HG03469 (cell line): ENCODE results near the gene LRRC23.

Experiments used
- ATAC-seq: cut with Tn5 transposase; IDR thresholded peaks from one replicate; pipeline ENCODE4 v1.9.1; 2021; ENCODE audit warnings: mild to moderate bottlenecking, moderate library complexity, moderate number of reproducible peaks; ENCODE audit not compliant: unreplicated experiment

The LRRC23 gene

DNA sequence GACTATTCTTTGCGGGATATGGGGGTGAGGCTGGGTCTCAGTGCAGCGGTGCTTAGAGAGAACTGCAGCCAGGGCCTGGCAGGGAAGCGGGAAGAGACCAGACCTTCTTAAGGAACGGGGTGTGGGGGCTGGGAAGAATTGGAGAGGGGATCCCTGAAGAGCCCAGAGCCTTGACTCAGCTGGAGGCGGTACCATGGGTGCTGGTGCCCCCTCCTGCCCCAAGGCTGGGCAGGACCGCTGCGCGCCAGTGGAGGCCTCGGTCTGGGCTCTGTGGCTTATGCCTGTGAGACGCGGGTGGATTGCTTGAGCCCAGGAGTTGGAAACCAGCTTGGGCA lies 37.7 kb downstream of the LRRC23 start:
- ATAC-seq = no peak

GRCh38 chr12:6943389-6943721 lies 38.7 kb downstream of the LRRC23 start:
- peak; percentile 12 for ATAC-seq

GRCh38 chr12:6943722-6944380 lies 39.2 kb downstream of the LRRC23 start, which contains the start of the genes C12orf57 and RNU7-1:
C12orf57 (plus strand) TSS chr12:6944022; CDS start chr12:6944122, 100 bp downstream.
RNU7-1 (plus strand) TSS chr12:6943816.
- peak; percentile 28 for ATAC-seq

GRCh38 chr12:6944381-6945186 lies 40.0 kb downstream of the LRRC23 start:
- ATAC-seq = peak; percentile 22

DNA sequence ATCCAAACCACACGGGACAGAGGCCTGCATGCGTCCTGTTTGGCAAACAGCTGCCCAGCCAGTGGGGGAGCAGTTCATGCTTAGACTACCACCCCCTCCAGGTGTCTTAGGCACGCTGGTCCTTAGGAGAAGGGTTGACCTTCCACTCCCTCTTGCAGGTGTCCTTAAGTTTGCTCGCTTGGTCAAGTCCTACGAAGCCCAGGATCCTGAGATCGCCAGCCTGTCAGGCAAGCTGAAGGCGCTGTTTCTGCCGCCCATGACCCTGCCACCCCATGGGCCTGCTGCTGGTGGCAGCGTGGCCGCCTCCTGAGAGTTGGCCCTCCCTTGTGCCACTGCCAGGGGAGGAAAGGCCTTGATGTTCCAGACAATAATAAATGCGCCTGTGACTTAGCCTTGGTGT lies 41.0 kb downstream of the LRRC23 start:
- no peak for ATAC-seq

- no peak for ATAC-seq
Measured at GRCh38 chr12:6946033-6946919, 41.7 kb downstream of the LRRC23 start.

GRCh38 chr12:6946920-6947374 lies 42.3 kb downstream of the LRRC23 start:
- ATAC-seq = no peak

DNA sequence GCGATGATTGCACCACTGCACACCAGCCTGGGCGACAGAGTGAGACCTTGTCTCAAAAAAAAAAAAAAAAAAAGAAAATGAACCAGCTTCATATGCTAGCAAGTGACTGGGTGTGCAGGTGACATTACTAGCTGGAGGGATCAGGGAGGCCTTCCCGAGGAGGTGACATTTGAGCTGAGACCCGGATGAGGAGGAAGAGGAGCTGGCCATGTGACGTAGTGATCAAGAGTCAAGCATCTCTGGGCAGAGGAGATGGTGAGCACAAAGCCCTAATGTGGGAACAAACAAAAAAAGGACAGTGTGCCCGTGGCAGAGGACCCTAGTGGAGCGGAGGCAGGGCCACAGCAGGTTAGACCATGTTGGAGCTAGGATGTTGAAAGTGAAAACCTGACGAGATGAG lies 43.0 kb downstream of the LRRC23 start:
- no peak for ATAC-seq

DNA sequence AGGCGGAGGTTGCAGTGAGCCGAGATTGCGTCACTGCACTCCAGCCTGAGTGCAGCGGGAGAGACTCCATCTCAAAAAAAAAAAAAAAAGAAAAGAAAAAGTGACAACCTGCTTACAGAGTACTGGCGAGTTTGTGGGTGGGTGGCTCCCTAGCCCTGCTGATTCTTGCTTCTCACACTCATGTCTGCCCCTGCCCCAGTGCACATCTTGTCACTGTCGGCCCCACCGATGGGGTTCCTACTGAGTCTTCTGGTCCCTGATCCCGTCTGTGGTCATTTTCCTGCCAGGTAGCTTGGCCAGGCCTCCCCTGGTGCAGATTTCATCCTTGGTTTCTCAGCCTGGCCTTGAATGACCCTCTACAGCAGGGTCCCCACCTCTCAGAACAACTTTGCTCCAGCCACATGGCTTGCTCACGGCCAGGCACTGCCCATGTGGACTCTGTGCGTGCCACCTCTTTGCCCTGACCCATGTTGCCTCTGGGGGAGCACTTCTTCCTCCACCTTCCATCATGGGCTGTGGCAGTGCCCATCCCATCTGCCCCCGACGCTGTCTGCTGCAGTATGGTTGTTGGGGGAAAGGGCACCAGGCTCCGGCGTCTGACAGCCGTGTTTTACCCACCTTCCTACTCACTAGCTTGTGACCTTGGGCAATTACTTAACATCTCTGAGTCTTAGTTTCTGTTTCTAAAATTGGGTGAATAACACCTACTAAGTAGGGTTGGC lies 44.4 kb downstream of the LRRC23 start:
- ATAC-seq = no peak

DNA sequence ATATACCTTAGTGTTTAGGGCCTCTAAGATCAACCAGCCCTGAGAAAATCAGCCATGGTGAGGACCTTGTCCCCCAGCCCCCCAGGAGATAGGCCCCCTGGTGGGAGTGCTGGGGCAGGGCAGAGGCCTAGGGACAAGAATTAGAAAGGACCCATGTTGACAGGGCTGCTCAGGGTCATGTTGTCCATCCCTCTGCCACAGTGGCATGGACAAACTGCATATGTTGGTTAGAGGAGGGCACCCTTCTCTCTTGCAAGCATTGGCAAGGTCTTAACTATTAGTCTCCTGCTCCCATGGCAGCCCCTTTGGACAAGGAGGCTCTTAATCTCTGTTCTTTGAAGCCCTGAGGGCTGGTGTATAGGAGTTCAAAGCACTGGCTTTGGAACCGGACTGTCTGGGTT lies 45.8 kb downstream of the LRRC23 start:
- no peak for ATAC-seq

DNA sequence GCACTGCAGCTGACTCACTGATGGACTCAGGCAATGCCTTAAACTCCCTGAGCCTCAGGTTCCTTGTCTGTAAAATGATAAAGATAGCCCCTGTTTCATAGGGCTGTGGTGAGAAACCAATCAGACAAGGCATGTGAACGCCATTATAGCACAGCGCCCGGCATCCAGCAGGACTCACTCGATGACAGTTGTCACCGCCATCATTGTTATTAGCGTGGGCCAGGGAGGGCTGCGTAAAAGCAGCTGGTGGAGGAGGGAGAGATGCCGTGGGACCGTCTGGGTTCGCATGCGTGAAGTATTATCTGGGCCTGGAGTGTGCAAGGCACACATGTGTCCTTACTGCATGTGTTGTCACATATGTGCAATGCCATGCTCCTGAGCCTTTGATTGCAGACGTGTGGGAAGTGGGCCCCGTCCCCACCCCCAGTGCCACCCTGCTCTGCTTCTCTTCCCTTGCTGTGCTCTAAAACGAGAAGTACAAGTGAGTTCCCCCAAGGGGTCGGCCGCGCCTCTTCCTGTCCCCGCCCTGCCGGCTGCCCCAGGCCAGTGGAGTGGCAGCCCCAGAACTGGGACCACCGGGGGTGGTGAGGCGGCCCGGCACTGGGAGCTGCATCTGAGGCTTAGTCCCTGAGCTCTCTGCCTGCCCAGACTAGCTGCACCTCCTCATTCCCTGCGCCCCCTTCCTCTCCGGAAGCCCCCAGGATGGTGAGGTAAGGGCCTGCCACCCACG lies 46.4 kb downstream of the LRRC23 start, which contains the start of gene PTPN6:
Gene PTPN6, plus strand, starts transcription at position 546 of the 730 bp plus-strand sequence. Its CDS starts 157 bp downstream, at position 703.
- no peak for ATAC-seq

GRCh38 chr12:6951551-6952120 lies 47.0 kb downstream of the LRRC23 start:
- no peak for ATAC-seq

DNA sequence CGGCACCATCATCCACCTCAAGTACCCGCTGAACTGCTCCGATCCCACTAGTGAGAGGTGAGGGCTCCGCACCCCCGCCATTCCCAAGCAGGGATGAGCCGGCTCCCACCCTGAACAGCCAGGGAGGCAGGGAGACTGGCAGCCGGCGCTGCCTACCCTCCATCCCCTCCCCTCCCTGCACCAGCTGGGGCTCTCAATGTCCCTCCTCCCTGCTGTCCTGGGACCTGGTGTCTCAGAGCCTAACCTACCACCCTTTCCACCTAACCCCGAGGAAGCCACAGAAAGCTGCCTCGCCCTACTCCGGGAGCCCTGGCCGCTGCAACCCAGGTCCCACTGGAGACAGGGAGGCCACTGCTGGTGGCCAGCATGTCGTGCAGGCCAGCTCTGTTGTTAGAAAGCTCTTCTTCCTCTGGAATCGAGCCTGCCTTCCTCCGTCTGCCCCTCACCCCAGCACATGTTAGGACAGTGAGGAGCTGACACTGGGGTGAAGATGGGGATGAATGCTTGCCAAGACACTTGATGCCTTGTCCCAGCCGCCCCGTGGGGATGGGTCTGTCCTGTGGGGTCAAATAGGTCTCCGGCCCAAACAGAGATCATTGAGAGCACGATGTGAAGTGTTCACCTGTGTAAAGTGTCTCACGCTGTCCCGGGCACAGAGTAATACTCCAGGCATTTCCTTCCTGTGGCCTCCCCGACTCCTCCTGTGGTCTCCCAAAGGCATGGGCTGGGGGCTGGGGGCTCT lies 47.7 kb downstream of the LRRC23 start:
- no peak for ATAC-seq

- no peak for ATAC-seq
Measured at GRCh38 chr12:6952863-6953441, 48.3 kb downstream of the LRRC23 start.

- ATAC-seq = no peak
Measured at GRCh38 chr12:6953442-6954315, 49.1 kb downstream of the LRRC23 start.

DNA sequence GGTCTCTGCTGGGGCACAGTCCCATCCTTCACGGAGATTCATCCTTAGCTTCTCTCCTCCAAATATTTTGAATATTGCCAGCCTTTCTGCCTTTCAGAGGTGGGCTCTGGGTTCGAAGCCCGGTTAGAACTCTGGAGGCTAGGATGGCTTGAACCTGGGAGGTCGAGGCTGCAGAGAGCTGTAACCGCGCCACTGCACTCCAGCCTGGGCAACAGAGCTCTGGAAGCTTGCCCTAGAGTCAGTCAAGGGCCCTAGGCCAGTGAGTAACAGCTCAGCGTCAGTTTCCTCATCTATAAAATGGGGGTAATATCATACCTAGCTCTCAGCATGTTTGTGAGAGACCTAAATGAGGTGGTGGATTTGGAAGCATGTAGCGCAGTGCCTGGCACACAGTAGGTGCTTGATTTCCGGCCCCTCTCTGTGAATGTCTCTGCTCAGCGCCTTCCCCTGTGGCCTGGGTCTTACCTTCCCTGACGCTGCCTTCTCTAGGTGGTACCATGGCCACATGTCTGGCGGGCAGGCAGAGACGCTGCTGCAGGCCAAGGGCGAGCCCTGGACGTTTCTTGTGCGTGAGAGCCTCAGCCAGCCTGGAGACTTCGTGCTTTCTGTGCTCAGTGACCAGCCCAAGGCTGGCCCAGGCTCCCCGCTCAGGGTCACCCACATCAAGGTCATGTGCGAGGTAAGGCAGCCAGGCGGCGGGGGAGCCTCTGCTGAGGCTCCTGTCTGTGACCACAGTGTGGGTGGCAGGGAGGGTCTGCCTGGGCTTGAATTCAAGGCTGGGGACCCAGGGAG lies 49.9 kb downstream of the LRRC23 start:
- ATAC-seq = no peak
